Esophagus muscularis mucosa (tissue), 3 donors: ENCODE data around the gene JAGN1.
"Not testable (repeated sequence)": the region's sequence is repeated elsewhere in the genome, so short reads cannot be mapped to it uniquely, and the experiment has no call there.

Source experiments
- POLR2A ChIP-seq: fragments of 450-650 bp; IDR thresholded peaks from one replicate; pipeline ENCODE4 v1.6.1; 2017; ENCODE audit warnings: antibody characterized with exemption, moderate library complexity, mild to moderate bottlenecking, low read depth
- TF ChIP-seq, protein P1 (sequence below), 3 experiments: fragments of 200-600 bp in 2 of 3; fragments of 450-650 bp in 1 of 3; sonication (generic) in 2 of 3; IDR thresholded peaks; one replicate each; pipeline ENCODE4 v1.5.1; 2017 to 2019; ENCODE audit warnings: antibody characterized with exemption in 3 of 3, mild to moderate bottlenecking in 2 of 3, moderate library complexity in 1 of 3

DNA sequence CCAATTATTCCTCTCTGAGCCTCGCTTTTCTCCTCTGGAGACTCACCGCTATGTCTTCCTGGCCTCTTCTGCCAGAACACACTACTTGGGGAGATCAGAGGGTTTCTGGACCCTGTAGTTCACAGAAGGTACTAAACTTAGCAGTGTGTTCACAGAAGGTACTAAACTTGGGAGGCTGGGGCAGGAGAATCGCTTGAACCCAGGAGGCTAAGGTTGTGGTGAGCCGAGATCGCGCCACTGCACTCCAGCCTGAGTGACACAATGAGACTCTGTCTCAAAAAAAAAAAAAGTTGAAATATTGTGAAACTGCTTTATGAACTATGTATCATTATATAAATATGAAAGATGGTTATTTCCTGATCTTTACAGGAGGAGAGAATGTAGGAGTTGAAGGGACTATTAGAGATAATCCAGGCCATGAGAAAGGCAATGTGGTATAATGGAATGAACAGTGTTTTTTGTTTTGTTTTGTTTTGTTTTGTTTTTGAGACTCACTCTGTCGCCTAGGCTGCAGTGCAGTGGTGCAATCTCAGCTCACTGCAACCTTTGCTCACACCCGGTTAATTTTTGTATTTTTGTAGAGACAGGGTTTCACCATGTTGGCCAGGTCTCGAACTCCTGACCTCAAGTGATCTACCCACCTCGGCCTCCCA, 6.5 kb downstream of the JAGN1 start:
- TF ChIP-seq, protein P1, sequence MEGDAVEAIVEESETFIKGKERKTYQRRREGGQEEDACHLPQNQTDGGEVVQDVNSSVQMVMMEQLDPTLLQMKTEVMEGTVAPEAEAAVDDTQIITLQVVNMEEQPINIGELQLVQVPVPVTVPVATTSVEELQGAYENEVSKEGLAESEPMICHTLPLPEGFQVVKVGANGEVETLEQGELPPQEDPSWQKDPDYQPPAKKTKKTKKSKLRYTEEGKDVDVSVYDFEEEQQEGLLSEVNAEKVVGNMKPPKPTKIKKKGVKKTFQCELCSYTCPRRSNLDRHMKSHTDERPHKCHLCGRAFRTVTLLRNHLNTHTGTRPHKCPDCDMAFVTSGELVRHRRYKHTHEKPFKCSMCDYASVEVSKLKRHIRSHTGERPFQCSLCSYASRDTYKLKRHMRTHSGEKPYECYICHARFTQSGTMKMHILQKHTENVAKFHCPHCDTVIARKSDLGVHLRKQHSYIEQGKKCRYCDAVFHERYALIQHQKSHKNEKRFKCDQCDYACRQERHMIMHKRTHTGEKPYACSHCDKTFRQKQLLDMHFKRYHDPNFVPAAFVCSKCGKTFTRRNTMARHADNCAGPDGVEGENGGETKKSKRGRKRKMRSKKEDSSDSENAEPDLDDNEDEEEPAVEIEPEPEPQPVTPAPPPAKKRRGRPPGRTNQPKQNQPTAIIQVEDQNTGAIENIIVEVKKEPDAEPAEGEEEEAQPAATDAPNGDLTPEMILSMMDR (IDR thresholded peaks at IDR 0.05): not testable (repeated sequence)
- not testable (repeated sequence) for TF ChIP-seq POLR2A
